K562 (cell line): ENCODE measurements around the gene IMMP2L. TPM values are rescaled to one million over a fixed set of nuclear protein-coding genes. Genes with fewer than 3 reads are reported as not detected.

Experiments
- ATAC-seq: fragments of 200-7000 bp; cut with Tn5 transposase; 3 replicates; pipeline ENCODE4 v1.9.1; 2020; ENCODE audit warnings: moderate library complexity
- BruUV-seq: library from RNA; stranded (reverse); fragments of 400-500 nt; replicated peaks from 2 replicates; lab custom pipeline; 2021; lab: Mats Ljungman, UMichigan
- CTCF ChIA-PET: fragments of 300-600 bp; formaldehyde crosslinking; extraction: SDS; loops from one replicate; lab custom pipeline; 2021; ENCODE audit warnings: low intra/inter-chr PET ratio; lab: Yijun Ruan, JAX
- POLR2A ChIA-PET: fragments of 300-600, 350-650 bp; sonication (Branson Sonifier 250); formaldehyde crosslinking; extraction: SDS; loops from one replicate; lab custom pipeline; 2021; ENCODE audit warnings: antibody characterized with exemption, inconsistent platforms; lab: Yijun Ruan, JAX
- DNase-seq, 4 experiments: peaks; one replicate each; pipeline versions ENCODE4 v3.0.0 to v3.0.0-alpha.2; 2011 to 2018; ENCODE audit warnings: low spot score in 3 of 4, mixed read lengths in 3 of 4; ENCODE audit errors: extremely low read depth in 1 of 4
- FAIRE-seq: peaks from 2 replicates; lab custom pipeline; 2011; peaks lifted over from hg19 to GRCh38; lab: Jason Lieb, UNC
- H2AFZ ChIP-seq: 2 replicates; pipeline ENCODE4 v1.6.0; 2011; ENCODE audit warnings: low read depth, low read length, control low read depth, inconsistent platforms
- H3K27ac ChIP-seq: fragments of 200-600 bp; 3 replicates; pipeline ENCODE4 v1.8.0; 2011; ENCODE audit warnings: low read depth, mild to moderate bottlenecking, control low read depth, inconsistent platforms, low read length, moderate library complexity, mixed read lengths; ENCODE audit errors: extremely low read depth
- H3K27me3 ChIP-seq, 2 experiments: fragments of 300-600 bp in 1 of 2; 2 replicates in 1 of 2; 3 replicates in 1 of 2; pipeline versions ENCODE4 v1.6.0 to v1.8.0; 2011; ENCODE audit warnings: inconsistent platforms in 2 of 2, low read length in 2 of 2, mild to moderate bottlenecking in 1 of 2, mixed read lengths in 1 of 2, moderate library complexity in 1 of 2; ENCODE audit not compliant: control insufficient read depth in 2 of 2, insufficient read depth in 2 of 2
- H3K36me3 ChIP-seq: fragments of 300-600 bp; 3 replicates; pipeline ENCODE4 v1.8.0; 2011; ENCODE audit warnings: mild to moderate bottlenecking, low read length, inconsistent platforms; ENCODE audit not compliant: control insufficient read depth, insufficient read depth
- H3K4me1 ChIP-seq, 2 experiments: fragments of 200-600 bp in 1 of 2; replicated peaks in 1 of 2; 2 replicates in 1 of 2; 3 replicates in 1 of 2; pipeline versions ENCODE4 v1.5.1 to v1.8.0; 2011; ENCODE audit warnings: inconsistent platforms in 2 of 2, low read length in 2 of 2, mild to moderate bottlenecking in 1 of 2, mixed read lengths in 1 of 2, moderate library complexity in 1 of 2; ENCODE audit not compliant: control insufficient read depth in 2 of 2, insufficient read depth in 2 of 2
- H3K4me2 ChIP-seq: 2 replicates; pipeline ENCODE4 v1.6.1; 2011; ENCODE audit warnings: low read length, control low read depth, inconsistent platforms, mixed read lengths; ENCODE audit not compliant: insufficient read depth
- H3K4me3 ChIP-seq: fragments of 200-600 bp; sonication (generic), shearing (Covaris generic); 2 replicates; pipeline ENCODE4 v1.5.1; 2016; ENCODE audit warnings: control low read depth, inconsistent platforms
- H3K79me2 ChIP-seq: fragments of 200-600 bp; 3 replicates; pipeline ENCODE4 v1.8.0; 2011; ENCODE audit warnings: low read length, inconsistent platforms; ENCODE audit not compliant: control insufficient read depth, insufficient read depth
- H3K9ac ChIP-seq, 2 experiments: 2 replicates each; pipeline versions ENCODE4 v1.6.0 to v1.6.1; 2011; ENCODE audit warnings: low read depth in 2 of 2, low read length in 2 of 2, control low read depth in 1 of 2, inconsistent platforms in 1 of 2, mild to moderate bottlenecking in 1 of 2, mixed read lengths in 1 of 2; ENCODE audit not compliant: insufficient read depth in 1 of 2
- H3K9me1 ChIP-seq: one replicate; pipeline ENCODE4 v1.6.0; 2011; ENCODE audit warnings: inconsistent platforms, mild to moderate bottlenecking, low read length, moderate library complexity; ENCODE audit not compliant: control insufficient read depth, insufficient read depth
- H3K9me3 ChIP-seq: replicated peaks from 2 replicates; pipeline ENCODE4 v1.5.1; 2011; ENCODE audit warnings: low read depth, low read length, inconsistent platforms; ENCODE audit not compliant: control insufficient read depth, insufficient read depth
- H4K20me1 ChIP-seq: replicated peaks from 2 replicates; pipeline ENCODE4 v1.6.1; 2011; ENCODE audit warnings: low read length, inconsistent platforms, mixed read lengths; ENCODE audit not compliant: control insufficient read depth, insufficient read depth
- CHCHD3 ChIP-seq: fragments of 250-450 bp; sonication (Bioruptor Pico); IDR thresholded peaks from 2 replicates; pipeline ENCODE4 v2.1.2; 2022; ENCODE audit warnings: mild to moderate bottlenecking
- COPS2 ChIP-seq: fragments of 450-650 bp; conservative IDR thresholded peaks from 2 replicates; pipeline ENCODE4 v1.6.1; 2016; ENCODE audit warnings: mild to moderate bottlenecking, moderate library complexity
- GATAD2B ChIP-seq: fragments of 450-650 bp; IDR thresholded peaks from 2 replicates; pipeline ENCODE4 v1.6.1; 2017; ENCODE audit warnings: mild to moderate bottlenecking, borderline replicate concordance
- HDAC2 ChIP-seq: fragments of 450-650 bp; IDR thresholded peaks from 2 replicates; pipeline ENCODE4 v1.6.1; 2016; ENCODE audit warnings: mild to moderate bottlenecking
- IRF2 ChIP-seq: sonication (generic); formaldehyde crosslinking; IDR thresholded peaks from 2 replicates; pipeline ENCODE4 v1.8.1; 2022; ENCODE audit warnings: mild to moderate bottlenecking, missing genetic modification reagents
- L3MBTL2 ChIP-seq: fragments of 450-650 bp; IDR thresholded peaks from 2 replicates; pipeline ENCODE4 v1.6.1; 2016; ENCODE audit warnings: mild to moderate bottlenecking, moderate library complexity
- MYNN ChIP-seq, 2 experiments: sonication (generic); formaldehyde crosslinking in 1 of 2; IDR thresholded peaks; 2 replicates each; pipeline versions ENCODE4 v1.5.0 to v1.6.1; 2016 to 2020; ENCODE audit warnings: antibody characterized with exemption in 1 of 2, missing genetic modification reagents in 1 of 2
- NCOA4 ChIP-seq: fragments of 450-650 bp; IDR thresholded peaks from 2 replicates; pipeline ENCODE4 v1.6.1; 2018; ENCODE audit warnings: mild to moderate bottlenecking; ENCODE audit not compliant: partially characterized antibody
- NCOR1 ChIP-seq: fragments of 450-650 bp; IDR thresholded peaks from 2 replicates; pipeline ENCODE4 v1.6.1; 2016; ENCODE audit warnings: mild to moderate bottlenecking, moderate library complexity
- NELFE ChIP-seq: IDR thresholded peaks from 2 replicates; pipeline ENCODE4 v1.6.1; 2011; ENCODE audit warnings: mild to moderate bottlenecking; ENCODE audit not compliant: insufficient read depth, insufficient read length
- POLR2B ChIP-seq: fragments of 450-650 bp; IDR thresholded peaks from 2 replicates; pipeline ENCODE4 v1.6.1; 2018; ENCODE audit warnings: low read depth; ENCODE audit not compliant: partially characterized antibody
- ZC3H8 ChIP-seq: fragments of 450-650 bp; IDR thresholded peaks from 2 replicates; pipeline ENCODE4 v1.6.1; 2017
- ZFP1 ChIP-seq: fragments of 450-650 bp; formaldehyde crosslinking; IDR thresholded peaks from 2 replicates; pipeline ENCODE4 v1.4.0; 2020; ENCODE audit warnings: mild to moderate bottlenecking, mixed read lengths
- ZNF224 ChIP-seq: sonication (generic); formaldehyde crosslinking; IDR thresholded peaks from 2 replicates; pipeline ENCODE4 v1.8.0; 2022; ENCODE audit warnings: mild to moderate bottlenecking, missing genetic modification reagents
- ZNF23 ChIP-seq: fragments of 250-450 bp; sonication (Bioruptor Pico); IDR thresholded peaks from 2 replicates; pipeline ENCODE4 v1.4.0; 2020; ENCODE audit warnings: mild to moderate bottlenecking
- ZNF76 ChIP-seq: fragments of 250-450 bp; sonication (Bioruptor Pico); IDR thresholded peaks from 2 replicates; pipeline ENCODE4 v1.4.0; 2020; ENCODE audit warnings: mild to moderate bottlenecking, moderate library complexity, borderline replicate concordance
- ZNF77 ChIP-seq: fragments of 250-450 bp; sonication (Bioruptor Pico); IDR thresholded peaks from 2 replicates; pipeline ENCODE4 v1.5.0; 2020
- ZNF780A ChIP-seq: fragments of 250-450 bp; sonication (Bioruptor Pico); IDR thresholded peaks from 2 replicates; pipeline ENCODE4 v1.5.0; 2021; ENCODE audit warnings: mild to moderate bottlenecking
- WGBS: fragments of 100-300 bp; shearing (Covaris generic); methylation state at CpG from one replicate; pipeline ENCODE4 v1.1.6; 2016; ENCODE audit warnings: low coverage, mixed read lengths; ENCODE audit not compliant: insufficient coverage; ENCODE audit errors: missing lambda C conversion rate; 5-methylcytosine and 5-hydroxymethylcytosine counted together
- in situ Hi-C: fragments of 300-500 bp; cut with MboI; formaldehyde crosslinking; loops from 4 replicates; pipeline ENCODE4 v1.15.0; 2018; ENCODE audit warnings: inconsistent platforms, mixed read lengths
- intact Hi-C: fragments of 100-400 bp; cut with micrococcal nuclease; formaldehyde crosslinking; loops from 2 replicates; pipeline ENCODE4 v1.14.2; 2022
- polyA plus RNA-seq, 8 experiments: library from polyadenylated mRNA; depleted of rRNA in 4 of 8; stranded (reverse) in 5 of 8; unstranded in 3 of 8; fragments of >200 nt; fragmentation: Nextera tagmentation in 2 of 8; fragmentation: Illumina TruSeq in 1 of 8; extraction: Ambion mirVana in 2 of 8; extraction: Trizol in 1 of 8; gene quantifications; 2 replicates each; pipeline versions ENCODE4 v1.2.1 to v1.2.3, GENCODE V29; 2011 to 2014; ENCODE audit warnings: inconsistent platforms in 1 of 8, missing spikeins in 1 of 8
- total RNA-seq, 7 experiments: library from RNA; depleted of rRNA in 6 of 7; stranded (reverse); fragments of >200 nt in 6 of 7; fragmentation: Illumina TruSeq in 2 of 7; extraction: Trizol in 2 of 7; gene quantifications; 2 replicates each; pipeline versions ENCODE4 v1.2.1 to v1.2.3, GENCODE V29; 2011 to 2021; ENCODE audit warnings: low replicate concordance in 1 of 7
- TF ChIP-seq, protein P1 (sequence below), 2 experiments: fragments of 450-650 bp in 1 of 2; sonication (generic) in 1 of 2; formaldehyde crosslinking in 1 of 2; IDR thresholded peaks in 1 of 2; conservative IDR thresholded peaks in 1 of 2; 2 replicates each; pipeline versions ENCODE4 v1.6.1 to v1.8.1; 2016 to 2023; ENCODE audit warnings: mild to moderate bottlenecking in 2 of 2, moderate library complexity in 2 of 2, inconsistent platforms in 1 of 2, missing genetic modification reagents in 1 of 2

The IMMP2L gene
- total and polyA plus RNA-seq, 9 of the 15 experiments (the other 6 are each of a cell fraction or from before 2014, with no cell fraction given) = 29.7 to 116 (median 53.0) TPM

DNA sequence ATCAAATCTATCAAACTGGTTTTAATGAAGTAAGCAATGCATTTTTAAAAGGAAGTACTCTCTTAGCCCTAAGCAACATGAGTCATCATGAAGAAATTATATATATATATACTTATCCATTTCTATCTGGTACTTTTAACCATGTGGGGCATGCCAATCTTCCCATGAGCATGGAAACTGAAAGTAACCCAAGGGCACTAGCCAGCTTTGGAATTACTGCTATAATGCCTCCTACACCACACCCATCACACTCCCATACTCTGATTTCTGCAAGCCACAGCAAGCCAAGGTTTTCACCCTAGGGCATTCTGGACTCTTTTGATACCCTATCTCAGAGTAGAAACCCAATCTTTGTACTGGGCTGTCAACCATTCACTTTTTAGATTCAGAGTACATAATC, 204.6 kb downstream of the IMMP2L start:
- no peak overlapping the region for H3K4me3 ChIP-seq
- no peak for DNase-seq
- no peaks in the 10 kb centered on the region for H4K20me1 ChIP-seq
- no peaks in the 10 kb centered on the region for H3K36me3 ChIP-seq
- FAIRE-seq = no peak
- TF ChIP-seq, protein P1, sequence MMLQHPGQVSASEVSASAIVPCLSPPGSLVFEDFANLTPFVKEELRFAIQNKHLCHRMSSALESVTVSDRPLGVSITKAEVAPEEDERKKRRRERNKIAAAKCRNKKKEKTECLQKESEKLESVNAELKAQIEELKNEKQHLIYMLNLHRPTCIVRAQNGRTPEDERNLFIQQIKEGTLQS (IDR thresholded peaks at IDR 0.05) = peak; percentile 27; the same call in 1 of the 2 replicates
- TF ChIP-seq, protein P1 (CRISPR knock-in tag; conservative IDR thresholded peaks at IDR 0.05) = no peak
- TF ChIP-seq ZNF780A (CRISPR knock-in tag) = no peak
- no peaks in the 10 kb centered on the region for H3K27me3 ChIP-seq
- H3K79me2 ChIP-seq = no peaks in the 10 kb centered on the region
- H2AFZ ChIP-seq = no peak overlapping the region
- 0 out of 5 replicates have a peak, but pooled peaks cover 0 to 4% of the 10 kb centered on the region in 2 experiments for H3K4me1 ChIP-seq
- H3K9me3 ChIP-seq = no peaks in the 10 kb centered on the region
- H3K4me2 ChIP-seq = no peak overlapping the region
- ChIA-PET POLR2A (interaction anchor here (1.6 kb wide), 1 partner anchor 10 kb away, joined by 5 read pairs; no protein-coding TSS in a partner anchor), CTCF (no interaction called here)
- intact Hi-C loops (no loop called here), in situ Hi-C loops (no loop called here)
- peak; percentile 45; the same call in 2 of the 3 replicates for ATAC-seq
- BruUV-seq = no TSS peak
- no peak overlapping the region for H3K9ac ChIP-seq
- no peak overlapping the region for H3K27ac ChIP-seq
- H3K9me1 ChIP-seq = no peaks in the 10 kb centered on the region

DNA sequence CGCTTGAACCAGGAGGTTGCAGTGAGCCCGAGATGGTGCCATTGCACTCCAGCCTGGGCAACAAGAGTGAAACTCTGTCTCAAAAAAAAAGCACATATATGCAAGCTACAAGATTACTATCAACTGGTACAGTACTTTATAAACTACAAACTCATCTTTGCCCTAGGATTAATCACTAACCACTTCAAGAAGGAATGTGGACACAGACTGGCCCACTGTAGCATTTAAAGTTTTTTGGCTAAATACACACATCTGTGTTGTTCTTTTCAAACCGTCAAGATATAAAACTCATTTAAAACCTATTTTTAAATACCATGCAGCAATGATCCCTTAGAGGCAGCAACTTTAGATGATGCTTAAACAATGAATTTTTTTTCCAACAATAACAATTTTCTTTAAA, 205.4 kb downstream of the IMMP2L start:
- H3K4me3 ChIP-seq = no peak overlapping the region
- no peak overlapping the region for H3K9ac ChIP-seq
- POLR2A ChIA-PET = no interaction called here
- H3K9me1 ChIP-seq = no peaks in the 10 kb centered on the region
- no peak overlapping the region for H3K4me2 ChIP-seq
- no peaks in the 10 kb centered on the region for H3K27me3 ChIP-seq
- in situ Hi-C loops (no loop called here), intact Hi-C loops (no loop called here)
- BruUV-seq = no TSS peak
- H3K36me3 ChIP-seq = no peaks in the 10 kb centered on the region
- H4K20me1 ChIP-seq = no peaks in the 10 kb centered on the region
- H3K27ac ChIP-seq = no peak overlapping the region
- H2AFZ ChIP-seq = no peak overlapping the region
- no peak; the same call in none of the 3 replicates for ATAC-seq
- H3K4me1 ChIP-seq = 0 out of 5 replicates have a peak, but pooled peaks cover 0 to 4% of the 10 kb centered on the region in 2 experiments
- H3K9me3 ChIP-seq = no peaks in the 10 kb centered on the region
- DNase-seq = no peak
- no peak for FAIRE-seq
- 73% methylated on average over 3 of the region's 3 CpGs for WGBS
- H3K79me2 ChIP-seq = no peaks in the 10 kb centered on the region
- CTCF ChIA-PET = no interaction called here
- no peak for TF ChIP-seq MYNN (IDR thresholded peaks at IDR 0.05)
- TF ChIP-seq MYNN (CRISPR knock-in tag; IDR thresholded peaks at IDR 0.05) = no peak
- TF ChIP-seq ZFP1 (CRISPR knock-in tag) = no peak
- TF ChIP-seq GATAD2B = no peak
- TF ChIP-seq ZNF224 (CRISPR knock-in tag) = no peak
- no peak for TF ChIP-seq IRF2 (CRISPR knock-in tag)
- no peak for TF ChIP-seq COPS2
- no peak for TF ChIP-seq NCOA4
- no peak for TF ChIP-seq NELFE
- no peak for TF ChIP-seq POLR2B
- TF ChIP-seq L3MBTL2 = no peak
- no peak for TF ChIP-seq CHCHD3 (CRISPR knock-in tag)
- TF ChIP-seq ZC3H8 = no peak
- no peak for TF ChIP-seq NCOR1
- no peak for TF ChIP-seq ZNF23 (CRISPR knock-in tag)
- no peak for TF ChIP-seq ZNF77 (CRISPR knock-in tag)
- TF ChIP-seq HDAC2 = no peak
- TF ChIP-seq ZNF76 (CRISPR knock-in tag) = no peak
